Vagina (tissue), 2 donors: ENCODE measurements around the gene APLF. TPM values are rescaled to one million over a fixed set of nuclear protein-coding genes. Genes with fewer than 3 reads are reported as not detected.
A peak's percentile ranks its signal among the peaks of the same experiment; 100 is the strongest.
"Not testable (repeated sequence)": the region's sequence is repeated elsewhere in the genome, so short reads cannot be mapped to it uniquely, and the experiment has no call there.

Experiments
- DNase-seq, 2 donors: peaks; one replicate each; pipeline ENCODE4 v3.0.0-alpha.2; 2017; ENCODE audit errors: extremely low spot score in 2 of 2
- H3K27ac ChIP-seq: fragments of 200-600 bp; sonication (generic); one replicate; pipeline ENCODE4 v1.5.1; 2019
- H3K27me3 ChIP-seq: fragments of 200-600 bp; sonication (generic); one replicate; pipeline ENCODE4 v1.5.1; 2019
- H3K36me3 ChIP-seq, 2 donors: fragments of 200-600 bp; sonication (generic); one replicate each; pipeline ENCODE4 v1.5.1; 2017 to 2019
- H3K4me1 ChIP-seq: fragments of 200-600 bp; sonication (generic); one replicate; pipeline ENCODE4 v1.5.1; 2019
- H3K4me3 ChIP-seq, 2 donors: fragments of 200-600 bp; sonication (generic); 1 replicate in 1 of 2; 2 replicates in 1 of 2; pipeline ENCODE4 v1.5.1; 2016 to 2019
- H3K9me3 ChIP-seq: fragments of 200-600 bp; sonication (generic); one replicate; pipeline ENCODE4 v1.5.1; 2019
- POLR2A ChIP-seq, 2 donors: fragments of 450-650 bp; IDR thresholded peaks; one replicate each; pipeline ENCODE4 v1.6.1; 2017; ENCODE audit warnings: antibody characterized with exemption in 2 of 2, mild to moderate bottlenecking in 2 of 2, moderate library complexity in 2 of 2
- POLR2AphosphoS5 ChIP-seq, 2 donors: sonication (generic); formaldehyde crosslinking; IDR thresholded peaks; one replicate each; pipeline ENCODE4 v1.9.0; 2017; ENCODE audit warnings: antibody characterized with exemption in 2 of 2, mild to moderate bottlenecking in 2 of 2, low read depth in 1 of 2; ENCODE audit not compliant: insufficient read depth in 1 of 2
- intact Hi-C: fragments of 100-400 bp; cut with DNase I; formaldehyde crosslinking; loops from one replicate; pipeline ENCODE4 v1.15.1; 2023
- total RNA-seq: library from RNA; depleted of rRNA; stranded (reverse); fragments of >200 nt; gene quantifications from one replicate; pipeline ENCODE4 v1.2.3, GENCODE V29; 2016
- TF ChIP-seq, protein P1 (sequence below), 3 experiments: fragments of 450-650 bp in 2 of 3; fragments of 200-600 bp in 1 of 3; sonication (generic) in 1 of 3; IDR thresholded peaks; one replicate each; pipeline ENCODE4 v1.5.1; 2017 to 2019; ENCODE audit warnings: antibody characterized with exemption in 3 of 3, mild to moderate bottlenecking in 2 of 3, moderate library complexity in 2 of 3

Gene APLF
- total RNA-seq, 1 donor from 2014 or later: 18.7 TPM

DNA sequence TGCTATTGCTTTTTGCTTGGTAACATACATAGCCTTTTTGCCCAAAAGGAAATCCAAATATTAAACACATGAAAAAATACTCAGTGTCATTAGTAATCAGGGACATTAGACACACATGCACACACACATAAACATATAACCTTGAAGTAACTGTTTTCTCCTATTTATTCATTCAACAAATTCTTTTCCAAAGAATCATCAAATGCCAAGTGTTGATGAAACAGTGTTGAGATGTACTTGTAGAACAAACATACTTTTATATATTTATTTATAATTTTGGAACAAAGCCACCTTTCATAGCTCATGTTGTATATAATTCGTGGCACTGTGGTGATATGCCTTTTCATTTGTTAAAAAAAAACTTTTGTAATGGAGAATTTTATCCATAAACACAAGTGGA is 81.0 kb downstream of the APLF start:
- Histone ChIP-seq H3K27ac (no peak overlapping the region), H3K36me3 (no peaks in the 10 kb centered on the region), H3K27me3 (no peaks in the 10 kb centered on the region), H3K4me3 (no peak overlapping the region), H3K9me3 (no peaks in the 10 kb centered on the region), H3K4me1 (no peaks in the 10 kb centered on the region)
- DNase-seq: no peak
- intact Hi-C loops: no loop called here
- TF ChIP-seq, protein P1, sequence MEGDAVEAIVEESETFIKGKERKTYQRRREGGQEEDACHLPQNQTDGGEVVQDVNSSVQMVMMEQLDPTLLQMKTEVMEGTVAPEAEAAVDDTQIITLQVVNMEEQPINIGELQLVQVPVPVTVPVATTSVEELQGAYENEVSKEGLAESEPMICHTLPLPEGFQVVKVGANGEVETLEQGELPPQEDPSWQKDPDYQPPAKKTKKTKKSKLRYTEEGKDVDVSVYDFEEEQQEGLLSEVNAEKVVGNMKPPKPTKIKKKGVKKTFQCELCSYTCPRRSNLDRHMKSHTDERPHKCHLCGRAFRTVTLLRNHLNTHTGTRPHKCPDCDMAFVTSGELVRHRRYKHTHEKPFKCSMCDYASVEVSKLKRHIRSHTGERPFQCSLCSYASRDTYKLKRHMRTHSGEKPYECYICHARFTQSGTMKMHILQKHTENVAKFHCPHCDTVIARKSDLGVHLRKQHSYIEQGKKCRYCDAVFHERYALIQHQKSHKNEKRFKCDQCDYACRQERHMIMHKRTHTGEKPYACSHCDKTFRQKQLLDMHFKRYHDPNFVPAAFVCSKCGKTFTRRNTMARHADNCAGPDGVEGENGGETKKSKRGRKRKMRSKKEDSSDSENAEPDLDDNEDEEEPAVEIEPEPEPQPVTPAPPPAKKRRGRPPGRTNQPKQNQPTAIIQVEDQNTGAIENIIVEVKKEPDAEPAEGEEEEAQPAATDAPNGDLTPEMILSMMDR (IDR thresholded peaks at IDR 0.05): no peak
- no peak for TF ChIP-seq POLR2A (IDR thresholded peaks at IDR 0.05)
- no peak for TF ChIP-seq POLR2AphosphoS5 (IDR thresholded peaks at IDR 0.05; ENCODE audit: insufficient read depth in 1 of 2, low read depth in 1 of 2)

GRCh38 chr2:68553098-68553497 is 85.7 kb downstream of the APLF start:
- intact Hi-C loops: no loop called here
- H3K27me3 ChIP-seq: no peaks in the 10 kb centered on the region
- TF ChIP-seq POLR2A (IDR thresholded peaks at IDR 0.05): no peak
- TF ChIP-seq POLR2AphosphoS5 (IDR thresholded peaks at IDR 0.05; ENCODE audit: insufficient read depth in 1 of 2, low read depth in 1 of 2): no peak
- TF ChIP-seq, protein P1 (IDR thresholded peaks at IDR 0.05): no peak

GRCh38 chr2:68555425-68556206 is 88.2 kb downstream of the APLF start:
- DNase-seq, H3K9me3 ChIP-seq, H3K4me3 ChIP-seq, H3K36me3 ChIP-seq, H3K27ac ChIP-seq, H3K27me3 ChIP-seq, intact Hi-C loops, H3K4me1 ChIP-seq: not testable (repeated sequence)

More at GRCh38 chr2:68553098-68553497, 85.7 kb downstream of the APLF start:
- H3K9me3 ChIP-seq: no peaks in the 10 kb centered on the region
- H3K27ac ChIP-seq: no peak overlapping the region
- H3K4me1 ChIP-seq: no peaks in the 10 kb centered on the region
- no peaks in the 10 kb centered on the region for H3K36me3 ChIP-seq
- no peak overlapping the region for H3K4me3 ChIP-seq
- DNase-seq: no peak

GRCh38 chr2:68556381-68556780 is 89.0 kb downstream of the APLF start:
- H3K27me3 ChIP-seq: no peaks in the 10 kb centered on the region
- DNase-seq: no peak
- H3K36me3 ChIP-seq: no peaks in the 10 kb centered on the region
- no peak overlapping the region for H3K27ac ChIP-seq
- H3K4me1 ChIP-seq: no peaks in the 10 kb centered on the region
- intact Hi-C loops: no loop called here
- no peaks in the 10 kb centered on the region for H3K9me3 ChIP-seq
- no peak for TF ChIP-seq POLR2A (IDR thresholded peaks at IDR 0.05)
- TF ChIP-seq POLR2AphosphoS5 (IDR thresholded peaks at IDR 0.05; ENCODE audit: insufficient read depth in 1 of 2, low read depth in 1 of 2): peak in 1 of 2 donors; percentile 12
- H3K4me3 ChIP-seq: no peak overlapping the region

DNA sequence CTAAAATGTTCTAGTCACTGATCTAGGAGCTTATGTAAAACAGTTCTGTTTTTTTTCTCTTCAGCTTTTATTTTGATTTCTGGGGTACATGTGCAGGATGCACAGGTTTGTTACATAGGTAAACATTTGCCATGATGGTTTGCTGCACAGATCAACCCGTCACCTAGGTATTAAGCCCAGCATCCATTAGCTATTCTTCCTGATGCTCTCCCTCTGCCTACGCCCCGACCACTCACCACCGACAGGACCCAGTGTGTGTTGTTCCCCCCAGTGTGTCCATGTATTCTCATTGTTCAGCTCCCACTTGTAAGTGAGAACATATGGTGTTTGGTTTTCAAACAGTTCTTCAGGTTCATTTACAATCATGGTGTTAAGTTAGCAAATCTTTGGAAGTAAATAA is 91.2 kb downstream of the APLF start:
- no peak overlapping the region for H3K27ac ChIP-seq
- intact Hi-C loops: no loop called here
- no peak overlapping the region for H3K4me3 ChIP-seq
- no peaks in the 10 kb centered on the region for H3K36me3 ChIP-seq
- no peaks in the 10 kb centered on the region for H3K4me1 ChIP-seq
- no peaks in the 10 kb centered on the region for H3K27me3 ChIP-seq
- no peak for DNase-seq
- H3K9me3 ChIP-seq: no peaks in the 10 kb centered on the region
- TF ChIP-seq, protein P1 (IDR thresholded peaks at IDR 0.05): no peak
- TF ChIP-seq POLR2A (IDR thresholded peaks at IDR 0.05): no peak
- TF ChIP-seq POLR2AphosphoS5 (IDR thresholded peaks at IDR 0.05; ENCODE audit: insufficient read depth in 1 of 2, low read depth in 1 of 2): no peak

DNA sequence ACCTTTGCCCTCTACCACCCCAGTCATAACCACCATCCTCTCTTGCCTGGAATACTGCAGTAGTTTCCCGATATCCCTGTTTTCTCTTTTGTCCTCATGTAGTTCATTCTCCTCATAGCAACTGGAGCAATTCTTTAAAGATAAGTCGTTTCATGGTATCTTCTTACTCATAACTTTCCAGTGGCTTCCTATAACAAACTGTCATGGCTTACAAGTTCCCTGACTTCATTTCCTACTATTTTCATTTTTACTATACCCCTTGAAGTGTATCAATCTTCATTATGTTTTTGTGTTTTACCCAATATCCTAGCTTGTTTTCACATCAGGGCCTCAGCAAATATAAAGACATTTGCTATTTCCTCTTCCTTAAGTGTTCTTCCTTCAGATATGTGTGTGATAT is 92.3 kb downstream of the APLF start:
- Histone ChIP-seq H3K4me3 (no peak overlapping the region), H3K4me1 (no peaks in the 10 kb centered on the region), H3K9me3 (no peaks in the 10 kb centered on the region), H3K36me3 (no peaks in the 10 kb centered on the region), H3K27me3 (no peaks in the 10 kb centered on the region), H3K27ac (no peak overlapping the region)
- TF ChIP-seq POLR2A (IDR thresholded peaks at IDR 0.05) (no peak), POLR2AphosphoS5 (IDR thresholded peaks at IDR 0.05; ENCODE audit: insufficient read depth in 1 of 2, low read depth in 1 of 2) (no peak)
- TF ChIP-seq, protein P1 (IDR thresholded peaks at IDR 0.05): no peak
- no peak for DNase-seq
- intact Hi-C loops: no loop called here
